T-helper 2 cell (primary cell): Measurements from ENCODE around the gene CCDC51.
A peak's percentile ranks its signal among the peaks of the same experiment; 100 is the strongest.

Experiments used
- DNase-seq, 5 experiments: peaks; one replicate each; pipeline versions ENCODE4 v3.0.0 to v3.0.0-alpha.2; 2012 to 2022

CCDC51 gene

GRCh38 chr3:48432411-48433371, 7.2 kb downstream of the CCDC51 start:
- DNase-seq = peak in 1 of 5 experiments; percentile 36

- no peak for DNase-seq
Observed at GRCh38 chr3:48431224-48432029, 8.5 kb downstream of the CCDC51 start.

GRCh38 chr3:48430708-48431101, 9.2 kb downstream of the CCDC51 start:
- no peak for DNase-seq

GRCh38 chr3:48429960-48430707, 9.8 kb downstream of the CCDC51 start, which contains the start of gene PLXNB1:
Gene PLXNB1, minus strand, starts transcription at chr3:48430086. Its CDS starts 5,475 bp downstream, at chr3:48424611.
- DNase-seq = no peak

- peak; percentile 33 to 65 (median 55) for DNase-seq
Observed at GRCh38 chr3:48429317-48429959, 10.5 kb downstream of the CCDC51 start.

- no peak for DNase-seq
Observed at GRCh38 chr3:48428572-48429316, 11.2 kb downstream of the CCDC51 start.

GRCh38 chr3:48428088-48428571, 11.8 kb downstream of the CCDC51 start:
- no peak for DNase-seq

GRCh38 chr3:48427630-48427962, 12.3 kb downstream of the CCDC51 start:
- no peak for DNase-seq

GRCh38 chr3:48426944-48427629, 12.8 kb downstream of the CCDC51 start:
- no peak for DNase-seq

- no peak for DNase-seq
Observed at GRCh38 chr3:48426401-48426909, 13.5 kb downstream of the CCDC51 start.

- DNase-seq = no peak
Observed at GRCh38 chr3:48425281-48425812, 14.6 kb downstream of the CCDC51 start.

GRCh38 chr3:48423883-48424695, 15.8 kb downstream of the CCDC51 start:
- no peak for DNase-seq

GRCh38 chr3:48423241-48423882, 16.6 kb downstream of the CCDC51 start:
- no peak for DNase-seq

- DNase-seq = no peak
Observed at GRCh38 chr3:48422681-48423080, 17.2 kb downstream of the CCDC51 start.

GRCh38 chr3:48422272-48422671, 17.6 kb downstream of the CCDC51 start:
- DNase-seq = no peak

- no peak for DNase-seq
Observed at GRCh38 chr3:48420561-48420960, 19.4 kb downstream of the CCDC51 start.

- DNase-seq = no peak
Observed at GRCh38 chr3:48419597-48419996, 20.3 kb downstream of the CCDC51 start.

GRCh38 chr3:48419149-48419548, 20.8 kb downstream of the CCDC51 start:
- no peak for DNase-seq

GRCh38 chr3:48418651-48419050, 21.3 kb downstream of the CCDC51 start:
- DNase-seq = no peak
